ENCODE measurements around the gene HDAC9.

- TF ChIP-seq ELF1 (IDR thresholded peaks at IDR 0.05; ENCODE audit: borderline replicate concordance, low read depth) (no peak), POLR2AphosphoS5 (IDR thresholded peaks at IDR 0.05; ENCODE audit: low read depth, low read length) (no peak), CTCF (IDR thresholded peaks at IDR 0.05 in 2 of 3, conservative IDR thresholded peaks at IDR 0.05 in 1 of 3; ENCODE audit: borderline replicate concordance in 1 of 3, insufficient read depth in 1 of 3, low read depth in 2 of 3, low read length in 2 of 3) (no peak), EGR1 (IDR thresholded peaks at IDR 0.05; ENCODE audit: low read depth) (no peak), CEBPB (IDR thresholded peaks at IDR 0.05; ENCODE audit: low read depth) (no peak), EZH2 (IDR thresholded peaks at IDR 0.05) (no peak)
These were observed 421.3 kb downstream of the HDAC9 start for GRCh38 chr7:18916826-18917225.
